Heart left ventricle (tissue), 16 donors: ENCODE data around the gene ZNF77. TPM values are rescaled to one million over a fixed set of nuclear protein-coding genes. Genes with fewer than 3 reads are reported as not detected.

ENCODE experiments used
- ATAC-seq, 4 donors: fragments of 200-7000 bp; cut with Tn5 transposase; one replicate each; pipeline ENCODE4 v1.9.1; 2020 to 2022; ENCODE audit warnings: moderate library complexity in 4 of 4, mild to moderate bottlenecking in 3 of 4, moderate number of reproducible peaks in 1 of 4
- DNase-seq, 5 donors: peaks; one replicate each; pipeline ENCODE4 v3.0.0-alpha.2; 2020
- H3K27ac ChIP-seq, 12 donors: fragments of 200-600 bp; sonication (generic) in 4 of 12; one replicate each; pipeline versions ENCODE4 v1.5.0 to v1.8.0; 2016 to 2022; ENCODE audit warnings: mild to moderate bottlenecking in 2 of 12
- H3K27me3 ChIP-seq, 9 donors: fragments of 200-600 bp; sonication (generic) in 2 of 9; one replicate each; pipeline versions ENCODE4 v1.5.1 to v1.8.0; 2016 to 2022; ENCODE audit warnings: mild to moderate bottlenecking in 3 of 9
- H3K36me3 ChIP-seq, 9 donors: fragments of 200-600 bp; sonication (generic) in 2 of 9; one replicate each; pipeline versions ENCODE4 v1.5.0 to v1.8.0; 2018 to 2022; ENCODE audit warnings: mild to moderate bottlenecking in 2 of 9
- H3K4me1 ChIP-seq, 12 donors: fragments of 200-600 bp; sonication (generic) in 4 of 12; one replicate each; pipeline versions ENCODE4 v1.5.0 to v1.8.0; 2016 to 2022; ENCODE audit warnings: mild to moderate bottlenecking in 3 of 12
- H3K4me3 ChIP-seq, 12 donors: fragments of 200-600 bp; sonication (generic) in 4 of 12; one replicate each; pipeline versions ENCODE4 v1.5.0 to v1.8.0; 2017 to 2022; ENCODE audit warnings: mild to moderate bottlenecking in 9 of 12, moderate library complexity in 4 of 12
- H3K9me3 ChIP-seq, 12 donors: fragments of 200-600 bp; sonication (generic) in 4 of 12; one replicate each; pipeline versions ENCODE4 v1.5.0 to v1.8.0; 2016 to 2022; ENCODE audit warnings: mild to moderate bottlenecking in 1 of 12
- CTCF ChIP-seq, 12 donors: fragments of 200-600 bp; sonication (generic) in 4 of 12; IDR thresholded peaks; one replicate each; pipeline versions ENCODE4 v1.5.0 to v1.8.0; 2018 to 2022; ENCODE audit warnings: antibody characterized with exemption in 12 of 12, mild to moderate bottlenecking in 5 of 12
- POLR2A ChIP-seq, 2 donors: fragments of 450-650 bp; IDR thresholded peaks; one replicate each; pipeline ENCODE4 v1.6.1; 2017; ENCODE audit warnings: antibody characterized with exemption in 2 of 2, mild to moderate bottlenecking in 2 of 2, moderate library complexity in 2 of 2
- WGBS, 4 donors: extraction: QIAGEN DNeasy Blood & Tissue Kit in 2 of 4; methylation state at CpG; one replicate each; pipeline versions ENCODE4 v1.1.5 to v1.1.7; 2013 to 2018; 5-methylcytosine and 5-hydroxymethylcytosine counted together
- intact Hi-C, 10 donors: fragments of 100-400 bp; cut with DNase I; formaldehyde crosslinking; loops; one replicate each; pipeline versions ENCODE4 v1.11.1 to v1.14.2; 2022
- polyA plus RNA-seq, 2 donors: library from polyadenylated mRNA; stranded (reverse); fragments of 200-250 nt; gene quantifications; one replicate each; pipeline ENCODE4 v1.2.3, GENCODE V29; 2013
- total RNA-seq, 9 donors: library from RNA; depleted of rRNA in 2 of 9; stranded (reverse); fragments of >200 nt in 2 of 9; fragmentation: NEBNext Ultra II Directional in 3 of 9; extraction: Animal tissue kit (Norgen Biotek cat#: 25700) in 3 of 9; gene quantifications; one replicate each; pipeline versions ENCODE4 v1.1.0 to v1.2.4, GENCODE V29; 2016 to 2023
- donor health status: ischemic (EF 13 %, LVEDD 7.1; RV severe dilation, severe dysfunction).
- donor health status: healthy with polysubstance abuse.
- donor health status: DM: no; HTN: yes; CAD: no.
- donor health status: DM: no; HTN: no; CAD: no.
- donor health status: ischemic (EF 25% LVEDD 6.9; RV normal size, moderate dysfunction).
- donor health status: ischemic (EF 25% LVEDD 5.7; RV mildly dilated, moderate dysfunction).
- donor health status: healthy.
- donor health status: DM: yes; HTN: yes; CAD: no.
- donor health status: ischemic (EF 35%, LVEDD 5.7; RV mildly dilated, moderate dysfunction).
- donor health status: nonischemic (EF 11% LVEDD 7.7; RV severe dilation, severe dysfunction).
- donor health status: DM: yes; HTN: yes; CAD: no.
- donor health status: PGD.
- donor health status: ischemic (EF 29% LVEDD 5.4; RV normal size, mild dysfunction).
- donor health status: nonischemic (EF 23%, LVEDD 6.1; RV moderate dilation, normal function).

ZNF77 gene
- total and polyA plus RNA-seq, 11 donors: 1.7 to 3.2 (median 2.3) TPM

GRCh38 chr19:2962018-2962670 lies 17.4 kb upstream of the ZNF77 start:
- 30 to 39% (median 37%) methylated on average over 17 of the region's 17 CpGs for WGBS, 4 donors
- H3K27ac ChIP-seq: peak overlapping the region in 1 of 12 donors; percentile 15
- peak overlapping the region in 2 of 12 donors; percentile 0 to 25 for H3K4me3 ChIP-seq
- peaks cover 0 to 7% (median 0%) of the 10 kb centered on the region in 12 donors for H3K4me1 ChIP-seq
- TF ChIP-seq POLR2A (IDR thresholded peaks at IDR 0.05) (no peak), CTCF (IDR thresholded peaks at IDR 0.05) (peak; percentile 67 to 88 (median 79))
- intact Hi-C loops: loop anchor here in 6 of 10 donors (1.0 to 10.0 kb wide), 11 partner anchors 110 to 203 kb away; no protein-coding TSS in a partner anchor
- no peaks in the 10 kb centered on the region for H3K36me3 ChIP-seq
- H3K27me3 ChIP-seq: no peaks in the 10 kb centered on the region
- DNase-seq (peak in 1 of 5 donors; percentile 45), ATAC-seq (peak; percentile 61 to 90 (median 78))
- no peaks in the 10 kb centered on the region for H3K9me3 ChIP-seq

GRCh38 chr19:2960120-2960519 lies 15.3 kb upstream of the ZNF77 start:
- intact Hi-C loops: loop anchor here in 5 of 10 donors (5.0 to 10.0 kb wide), 5 partner anchors 112 to 202 kb away; no protein-coding TSS in a partner anchor
- Histone ChIP-seq H3K27me3 (no peaks in the 10 kb centered on the region), H3K27ac (no peak overlapping the region), H3K4me3 (no peak overlapping the region), H3K4me1 (peaks cover 0 to 7% (median 0%) of the 10 kb centered on the region in 12 donors), H3K9me3 (no peaks in the 10 kb centered on the region), H3K36me3 (no peaks in the 10 kb centered on the region)
- TF ChIP-seq POLR2A (IDR thresholded peaks at IDR 0.05) (no peak), CTCF (IDR thresholded peaks at IDR 0.05) (no peak)
- DNase-seq: no peak
- no peak for ATAC-seq
- 85 to 89% (median 88%) methylated on average over 12 of the region's 12 CpGs for WGBS, 4 donors

- no peak for TF ChIP-seq CTCF (IDR thresholded peaks at IDR 0.05)
- TF ChIP-seq POLR2A (IDR thresholded peaks at IDR 0.05): no peak
- Histone ChIP-seq H3K4me3 (no peak overlapping the region), H3K9me3 (no peaks in the 10 kb centered on the region), H3K36me3 (no peaks in the 10 kb centered on the region), H3K4me1 (peaks cover 0 to 4% (median 0%) of the 10 kb centered on the region in 12 donors), H3K27ac (no peak overlapping the region), H3K27me3 (no peaks in the 10 kb centered on the region)
- 93 to 95% (median 93%) methylated on average over 5 of the region's 5 CpGs for WGBS, 4 donors
- DNase-seq (no peak), ATAC-seq (no peak)
- intact Hi-C loops: loop anchor here in 5 of 10 donors (5.0 to 10.0 kb wide), 6 partner anchors 105 to 208 kb away; partner anchors contain the start of gene TLE5 (in 1 of the 5)
These were observed 12.4 kb upstream of the ZNF77 start for GRCh38 chr19:2957160-2957559.

GRCh38 chr19:2952953-2953481 lies 8.2 kb upstream of the ZNF77 start:
- WGBS, 4 donors: 68 to 74% (median 70%) methylated on average over 8 to 9 of the region's 9 CpGs
- intact Hi-C loops: loop anchor here in 7 of 10 donors (2.0 to 10.0 kb wide), 7 partner anchors 66 to 212 kb away; no protein-coding TSS in a partner anchor
- Histone ChIP-seq H3K4me3 (no peak overlapping the region), H3K36me3 (no peaks in the 10 kb centered on the region), H3K27me3 (no peaks in the 10 kb centered on the region), H3K27ac (no peak overlapping the region), H3K9me3 (no peaks in the 10 kb centered on the region), H3K4me1 (peaks cover 0 to 16% (median 12%) of the 10 kb centered on the region in 12 donors)
- no peak for TF ChIP-seq POLR2A (IDR thresholded peaks at IDR 0.05)
- no peak for TF ChIP-seq CTCF (IDR thresholded peaks at IDR 0.05)
- ATAC-seq (no peak), DNase-seq (no peak)
